ENCODE measurements around the gene PIK3C2B.

The PIK3C2B gene

GRCh38 chr1:204453141-204453772, 41.3 kb downstream of the PIK3C2B start:
- Histone ChIP-seq H3K9me3 (ENCODE audit: control insufficient read depth, low read length) (no peaks in the 10 kb centered on the region), H3K9ac (no peak overlapping the region), H3K36me3 (ENCODE audit: control insufficient read depth, insufficient read depth, low read length) (no peaks in the 10 kb centered on the region), H3K4me1 (no peaks in the 10 kb centered on the region), H3K4me2 (ENCODE audit: low read length) (no peak overlapping the region), H3K79me2 (no peaks in the 10 kb centered on the region), H3K27ac (no peak overlapping the region), H3K27me3 (ENCODE audit: control insufficient read depth, insufficient read depth, low read length) (no peaks in the 10 kb centered on the region), H2AFZ (no peak overlapping the region), H3K4me3 (ENCODE audit: low read depth, low read length) (no peak overlapping the region)
- TF ChIP-seq CTCF (IDR thresholded peaks at IDR 0.05): no peak

GRCh38 chr1:204451352-204452124, 43.1 kb downstream of the PIK3C2B start:
- no peaks in the 10 kb centered on the region for H3K4me1 ChIP-seq
- no peak overlapping the region for H3K9ac ChIP-seq
- no peaks in the 10 kb centered on the region for H3K79me2 ChIP-seq
- H3K4me3 ChIP-seq (ENCODE audit: low read depth, low read length): no peak overlapping the region
- TF ChIP-seq CTCF (IDR thresholded peaks at IDR 0.05): no peak
- no peak overlapping the region for H3K4me2 ChIP-seq (ENCODE audit: low read length)
- no peaks in the 10 kb centered on the region for H3K27me3 ChIP-seq (ENCODE audit: control insufficient read depth, insufficient read depth, low read length)
- no peak overlapping the region for H3K27ac ChIP-seq
- H3K9me3 ChIP-seq (ENCODE audit: control insufficient read depth, low read length): no peaks in the 10 kb centered on the region
- H2AFZ ChIP-seq: no peak overlapping the region
- H3K36me3 ChIP-seq (ENCODE audit: control insufficient read depth, insufficient read depth, low read length): no peaks in the 10 kb centered on the region

GRCh38 chr1:204450461-204451257, 43.9 kb downstream of the PIK3C2B start:
- H3K4me3 ChIP-seq (ENCODE audit: low read depth, low read length): no peak overlapping the region
- no peak overlapping the region for H2AFZ ChIP-seq
- no peaks in the 10 kb centered on the region for H3K79me2 ChIP-seq
- TF ChIP-seq CTCF (IDR thresholded peaks at IDR 0.05): no peak
- no peaks in the 10 kb centered on the region for H3K9me3 ChIP-seq (ENCODE audit: control insufficient read depth, low read length)
- no peak overlapping the region for H3K9ac ChIP-seq
- H3K36me3 ChIP-seq (ENCODE audit: control insufficient read depth, insufficient read depth, low read length): no peaks in the 10 kb centered on the region
- H3K27ac ChIP-seq: no peak overlapping the region
- H3K27me3 ChIP-seq (ENCODE audit: control insufficient read depth, insufficient read depth, low read length): no peaks in the 10 kb centered on the region
- no peak overlapping the region for H3K4me2 ChIP-seq (ENCODE audit: low read length)
- no peaks in the 10 kb centered on the region for H3K4me1 ChIP-seq

GRCh38 chr1:204449678-204450280, 44.8 kb downstream of the PIK3C2B start:
- Histone ChIP-seq H3K9me3 (ENCODE audit: control insufficient read depth, low read length) (no peaks in the 10 kb centered on the region), H3K4me3 (ENCODE audit: low read depth, low read length) (no peak overlapping the region), H3K36me3 (ENCODE audit: control insufficient read depth, insufficient read depth, low read length) (no peaks in the 10 kb centered on the region), H3K4me2 (ENCODE audit: low read length) (no peak overlapping the region), H3K27ac (no peak overlapping the region), H2AFZ (no peak overlapping the region), H3K4me1 (no peaks in the 10 kb centered on the region), H3K79me2 (no peaks in the 10 kb centered on the region), H3K27me3 (ENCODE audit: control insufficient read depth, insufficient read depth, low read length) (no peaks in the 10 kb centered on the region), H3K9ac (no peak overlapping the region)
- TF ChIP-seq CTCF (IDR thresholded peaks at IDR 0.05): no peak

All from parathyroid adenoma (tissue), 2 donors.